ENCODE results near the gene POLD1. TPM values are rescaled to one million over a fixed set of nuclear protein-coding genes. Genes with fewer than 3 reads are reported as not detected.
"Not testable (repeated sequence)": the region's sequence is repeated elsewhere in the genome, so short reads cannot be mapped to it uniquely, and the experiment has no call there.

The POLD1 gene
- total RNA-seq, 1 donor from 2014 or later: 7.2 TPM

- DNase-seq (ENCODE audit: low spot score): no peak
Observed at GRCh38 chr19:50365434-50366306, 18.5 kb upstream of the POLD1 start, which contains the start of gene NAPSA. Gene NAPSA (minus strand): TSS chr19:50365639. CDS start chr19:50365621, 18 bp downstream.

- peak; percentile 91 for DNase-seq (ENCODE audit: low spot score)
Observed at GRCh38 chr19:50368649-50369570, 15.2 kb upstream of the POLD1 start.

- no peak for DNase-seq (ENCODE audit: low spot score)
Observed at GRCh38 chr19:50371914-50372475, 12.2 kb upstream of the POLD1 start.

- DNase-seq (ENCODE audit: low spot score): peak; percentile 98
Observed at GRCh38 chr19:50376166-50377050, 7.7 kb upstream of the POLD1 start, which contains the start of gene NR1H2. Gene NR1H2 (plus strand): TSS chr19:50376457. CDS start chr19:50377606, 1,149 bp downstream.

GRCh38 chr19:50377051-50377461 lies 7.1 kb upstream of the POLD1 start:
- peak; percentile 29 for DNase-seq (ENCODE audit: low spot score)

GRCh38 chr19:50377517-50377916 lies 6.6 kb upstream of the POLD1 start:
- DNase-seq (ENCODE audit: low spot score): no peak

- no peak for DNase-seq (ENCODE audit: low spot score)
Observed at GRCh38 chr19:50378169-50378862, 5.8 kb upstream of the POLD1 start.

GRCh38 chr19:50378863-50379236 lies 5.3 kb upstream of the POLD1 start:
- DNase-seq (ENCODE audit: low spot score): no peak

- no peak for DNase-seq (ENCODE audit: low spot score)
Observed at GRCh38 chr19:50379602-50380001, 4.5 kb upstream of the POLD1 start.

- DNase-seq (ENCODE audit: low spot score): no peak
Observed at GRCh38 chr19:50380137-50380536, 4.0 kb upstream of the POLD1 start.

GRCh38 chr19:50380751-50381151 lies 3.4 kb upstream of the POLD1 start:
- no peak for DNase-seq (ENCODE audit: low spot score)

GRCh38 chr19:50381881-50382729 lies 2.0 kb upstream of the POLD1 start:
- DNase-seq (ENCODE audit: low spot score): no peak

- no peak for DNase-seq (ENCODE audit: low spot score)
Observed at GRCh38 chr19:50383001-50383851, 921 bp upstream of the POLD1 start.

GRCh38 chr19:50384685-50385535 lies 763 bp downstream of the POLD1 start:
- DNase-seq (ENCODE audit: low spot score): no peak

GRCh38 chr19:50387176-50387867 lies 3.2 kb downstream of the POLD1 start:
- DNase-seq (ENCODE audit: low spot score): no peak

- DNase-seq (ENCODE audit: low spot score): no peak
Observed at GRCh38 chr19:50387868-50388245, 3.7 kb downstream of the POLD1 start.

GRCh38 chr19:50390295-50390694 lies 6.1 kb downstream of the POLD1 start:
- not testable (repeated sequence) for DNase-seq (ENCODE audit: low spot score)

Data from umbilical cord (tissue), 2 donors.